HG03196 (cell line): ENCODE measurements around the gene TMSB4X.
A peak's percentile ranks its signal among the peaks of the same experiment; 100 is the strongest.
"Not testable (repeated sequence)": the region's sequence is repeated elsewhere in the genome, so short reads cannot be mapped to it uniquely, and the experiment has no call there.

ENCODE experiments used
- ATAC-seq: cut with Tn5 transposase; IDR thresholded peaks from one replicate; pipeline ENCODE4 v1.9.1; 2021; ENCODE audit not compliant: unreplicated experiment

The TMSB4X gene

DNA sequence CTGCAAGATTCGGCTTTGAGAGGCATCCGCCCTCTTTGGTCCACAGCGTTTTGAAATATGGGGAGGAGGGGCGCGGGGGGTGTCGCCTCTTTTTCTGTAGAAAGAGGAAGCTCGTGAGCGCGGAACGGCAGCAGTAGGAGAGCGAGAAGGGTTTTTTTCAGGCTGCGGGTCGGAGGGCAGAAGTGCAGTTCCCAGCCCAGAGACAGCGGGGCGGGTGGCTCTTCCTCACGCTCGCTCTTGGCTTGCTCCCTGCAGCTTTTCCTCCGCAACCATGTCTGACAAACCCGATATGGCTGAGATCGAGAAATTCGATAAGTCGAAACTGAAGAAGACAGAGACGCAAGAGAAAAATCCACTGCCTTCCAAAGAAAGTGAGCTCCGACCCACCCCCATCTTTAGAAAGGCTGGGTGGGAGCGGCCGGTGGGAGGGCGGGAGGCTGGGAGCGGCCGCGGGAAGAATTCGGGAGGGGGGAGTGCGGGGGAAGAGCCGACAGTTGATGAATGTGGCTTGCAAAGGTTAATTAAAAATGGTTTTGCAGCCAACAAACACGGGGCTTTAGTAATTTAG lies 1.2 kb downstream of the TMSB4X start:
- ATAC-seq, result no peak

DNA sequence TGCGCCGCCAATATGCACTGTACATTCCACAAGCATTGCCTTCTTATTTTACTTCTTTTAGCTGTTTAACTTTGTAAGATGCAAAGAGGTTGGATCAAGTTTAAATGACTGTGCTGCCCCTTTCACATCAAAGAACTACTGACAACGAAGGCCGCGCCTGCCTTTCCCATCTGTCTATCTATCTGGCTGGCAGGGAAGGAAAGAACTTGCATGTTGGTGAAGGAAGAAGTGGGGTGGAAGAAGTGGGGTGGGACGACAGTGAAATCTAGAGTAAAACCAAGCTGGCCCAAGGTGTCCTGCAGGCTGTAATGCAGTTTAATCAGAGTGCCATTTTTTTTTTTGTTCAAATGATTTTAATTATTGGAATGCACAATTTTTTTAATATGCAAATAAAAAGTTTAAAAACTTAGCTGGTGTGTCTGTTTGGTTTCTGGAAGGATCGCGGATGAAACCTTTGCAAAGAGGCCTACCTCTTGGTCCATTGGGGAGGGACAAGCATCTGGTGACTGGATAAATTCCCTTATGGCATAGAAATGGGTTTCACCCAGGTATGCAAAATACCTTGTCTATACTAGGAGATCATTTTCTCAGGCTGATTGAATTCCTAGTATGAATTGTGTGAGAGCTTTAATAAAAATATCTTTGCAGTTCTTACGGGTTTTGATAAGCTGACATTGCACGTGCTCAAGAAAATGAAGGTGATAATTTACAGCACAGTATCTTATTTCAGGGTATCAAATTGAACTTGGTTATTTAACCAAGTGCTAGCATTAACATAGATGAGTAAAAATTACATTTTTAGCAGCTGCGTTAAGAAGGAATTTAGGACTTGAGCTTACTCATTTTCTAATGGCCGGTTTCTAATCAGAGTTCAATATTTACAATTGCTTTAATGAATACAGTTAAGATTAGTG lies 2.2 kb downstream of the TMSB4X start:
- ATAC-seq, result not testable (repeated sequence)

DNA sequence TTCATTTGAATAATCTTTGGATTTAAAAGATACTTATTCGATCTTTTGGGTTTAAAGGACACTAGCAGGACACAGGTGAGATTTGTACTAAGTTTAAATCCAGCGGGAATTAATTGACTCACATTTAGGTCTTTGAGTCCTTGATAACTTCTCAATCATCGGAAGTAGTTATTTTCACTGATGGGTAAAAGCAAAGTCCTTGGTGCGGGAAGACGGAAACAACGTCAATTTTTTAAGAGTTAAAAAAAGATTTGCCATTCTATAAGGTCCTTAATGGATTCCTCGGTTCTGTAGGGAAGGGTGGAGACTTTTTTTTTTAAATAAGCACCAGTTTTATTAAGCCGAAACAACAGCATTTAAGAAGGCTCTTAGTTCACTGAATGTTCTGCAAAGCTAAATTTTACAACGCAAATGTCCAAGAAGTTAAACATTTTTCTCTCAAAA lies 2.9 kb downstream of the TMSB4X start:
- ATAC-seq, result peak; percentile 8

DNA sequence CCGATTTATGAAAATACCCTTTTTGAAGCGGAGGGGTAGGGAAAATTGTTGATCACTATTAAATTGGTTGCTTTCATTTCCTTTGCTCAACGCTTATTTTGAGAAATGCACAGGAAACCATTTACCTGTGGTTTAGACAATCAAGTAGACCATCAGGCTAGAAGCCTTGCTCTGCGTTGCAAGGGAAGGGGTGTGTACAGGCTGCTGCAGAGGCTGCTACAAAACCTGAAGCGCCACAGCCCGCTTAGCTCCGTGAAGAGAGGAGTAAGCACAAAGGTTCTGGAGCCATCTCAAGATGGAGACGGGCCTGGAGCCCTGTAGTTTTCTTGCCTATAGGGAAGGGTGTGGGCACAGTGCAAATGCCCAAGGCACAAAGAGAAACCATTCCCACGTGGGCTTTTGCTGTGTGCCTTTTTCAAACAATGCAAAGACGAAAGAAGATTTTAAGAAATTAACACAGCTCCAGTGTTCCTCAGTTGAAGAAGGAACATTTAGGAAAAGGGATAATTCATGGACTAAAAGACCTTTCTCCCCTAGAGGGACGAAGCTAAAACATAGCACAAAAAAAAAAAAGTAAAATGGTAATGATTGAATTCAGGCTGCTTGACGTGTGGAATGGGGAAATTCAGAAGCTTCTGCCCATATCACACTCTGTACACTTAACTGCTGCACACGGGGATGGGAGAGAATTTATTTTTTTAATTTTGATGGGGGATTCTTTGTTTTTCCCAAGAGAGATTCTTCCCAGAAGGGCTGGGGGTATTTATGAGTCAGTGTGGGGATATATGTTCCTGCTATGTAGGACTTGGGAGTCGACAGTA lies 3.5 kb downstream of the TMSB4X start:
- peak; percentile 32 for ATAC-seq

DNA sequence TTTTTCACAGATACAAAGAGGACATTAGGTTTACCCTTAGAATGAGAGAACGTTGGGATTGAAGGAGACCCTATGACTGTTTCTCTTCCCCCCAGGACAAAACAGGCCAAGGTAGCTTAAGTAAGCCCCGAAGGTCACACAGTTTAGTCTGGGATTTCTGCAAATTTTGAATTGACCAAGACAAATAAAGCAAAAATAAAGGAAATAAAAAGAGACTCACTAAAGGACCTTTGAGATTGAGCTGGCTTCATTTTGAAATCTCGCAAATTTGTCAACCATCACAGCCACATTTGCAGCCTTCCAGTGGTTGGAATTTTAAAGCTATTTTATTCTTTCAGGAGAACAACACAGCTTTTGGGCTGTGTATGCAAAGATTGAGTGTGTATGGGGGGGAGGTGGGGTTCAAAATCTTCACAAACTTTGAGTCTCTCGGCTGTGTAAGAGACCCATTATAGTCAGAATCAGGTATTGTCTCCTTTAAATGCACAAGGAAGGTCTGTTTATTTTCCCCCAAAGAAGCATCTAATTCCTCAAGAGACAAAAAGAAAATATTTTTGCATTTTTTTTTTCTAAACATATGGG lies 4.2 kb downstream of the TMSB4X start:
- ATAC-seq, result no peak

DNA sequence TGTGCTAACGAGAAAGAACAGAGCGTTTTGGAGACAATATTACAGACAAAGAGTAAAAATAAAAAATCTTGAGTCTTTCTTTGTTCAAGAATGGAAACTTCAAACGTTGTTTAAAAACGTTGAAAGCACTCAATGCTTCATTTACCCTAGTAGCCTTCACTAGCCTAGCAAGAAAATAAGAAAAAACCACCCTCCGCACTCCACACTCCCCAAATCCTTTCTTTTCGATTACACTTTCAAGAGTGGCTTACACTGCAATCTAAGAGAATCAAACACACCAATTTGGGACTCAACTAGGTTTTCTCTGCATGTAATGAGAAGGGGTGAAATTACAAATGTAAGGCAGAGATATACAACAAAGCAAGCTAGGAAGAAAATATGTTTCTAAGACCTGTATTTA lies 4.7 kb downstream of the TMSB4X start:
- no peak for ATAC-seq

DNA sequence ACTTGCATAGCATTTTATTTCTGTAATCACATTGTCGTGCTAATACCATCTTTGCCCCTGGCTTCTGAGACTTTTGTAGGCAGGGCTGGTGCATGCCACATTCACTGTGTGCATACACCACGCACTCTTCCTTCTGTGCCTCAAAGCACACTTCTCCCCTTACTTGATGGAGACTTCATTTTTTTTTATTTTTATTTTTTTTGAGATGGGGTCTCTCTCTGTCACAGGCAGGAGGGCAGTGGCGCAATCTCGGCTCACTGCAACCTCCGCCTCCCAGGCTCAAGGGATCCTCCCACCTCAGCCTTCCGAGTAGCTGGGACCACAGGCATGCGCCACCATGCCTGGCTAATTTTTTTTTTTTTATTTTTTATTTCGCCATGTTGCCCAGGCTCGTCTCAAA lies 5.1 kb downstream of the TMSB4X start:
- ATAC-seq, result not testable (repeated sequence)

DNA sequence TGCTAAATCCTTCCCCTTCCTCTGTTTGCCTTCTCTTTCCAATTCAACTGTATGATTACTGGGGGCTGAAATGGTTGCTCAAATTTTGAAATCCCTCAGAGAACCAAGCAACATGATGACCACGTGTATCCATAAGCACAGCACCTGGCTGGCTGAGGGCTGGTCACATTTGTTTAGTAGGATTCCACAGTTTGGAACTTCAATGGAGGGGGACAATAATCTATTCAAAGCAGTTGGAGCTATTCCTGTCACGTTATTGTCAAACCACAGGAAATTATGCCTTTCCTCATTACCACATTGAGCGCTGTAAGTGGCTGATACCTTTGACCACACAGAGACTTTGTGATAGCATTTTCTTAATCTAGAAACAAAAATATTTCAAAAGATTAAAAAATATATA lies 7.0 kb downstream of the TMSB4X start:
- no peak for ATAC-seq

DNA sequence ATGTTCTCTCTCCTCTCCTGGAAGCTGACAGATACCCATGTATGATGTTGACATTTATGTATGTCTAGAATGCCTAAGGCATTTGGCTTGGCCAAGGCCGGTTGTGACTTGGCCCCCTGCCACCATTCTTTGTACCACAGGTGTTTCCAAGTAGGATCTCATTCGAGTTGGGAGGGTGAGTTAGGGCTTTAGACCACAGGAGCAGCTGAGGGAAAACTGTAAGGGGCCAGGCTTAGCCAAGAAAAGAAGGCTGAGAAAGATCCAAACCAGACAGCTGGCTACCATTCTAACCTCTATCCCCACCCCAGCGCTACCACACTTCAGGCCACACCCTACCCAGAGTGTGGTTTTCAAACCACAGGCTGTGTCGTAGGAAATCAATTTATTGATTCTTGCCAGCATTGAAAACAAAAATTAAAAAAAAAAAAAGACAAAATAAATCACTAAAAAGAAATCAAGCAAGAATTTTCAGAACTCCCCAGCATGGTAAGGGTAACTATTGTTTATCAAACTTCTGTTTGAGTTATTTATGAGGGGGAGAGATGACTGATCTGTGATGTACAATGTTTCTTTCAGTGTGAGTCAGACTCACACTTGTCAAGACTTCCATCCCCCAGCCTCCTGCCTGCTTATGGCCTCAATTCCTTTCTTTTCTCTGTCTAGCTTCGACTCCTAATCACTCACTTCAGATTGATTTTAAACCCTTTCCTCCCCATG lies 9.9 kb downstream of the TMSB4X start:
- peak; percentile 56 for ATAC-seq

DNA sequence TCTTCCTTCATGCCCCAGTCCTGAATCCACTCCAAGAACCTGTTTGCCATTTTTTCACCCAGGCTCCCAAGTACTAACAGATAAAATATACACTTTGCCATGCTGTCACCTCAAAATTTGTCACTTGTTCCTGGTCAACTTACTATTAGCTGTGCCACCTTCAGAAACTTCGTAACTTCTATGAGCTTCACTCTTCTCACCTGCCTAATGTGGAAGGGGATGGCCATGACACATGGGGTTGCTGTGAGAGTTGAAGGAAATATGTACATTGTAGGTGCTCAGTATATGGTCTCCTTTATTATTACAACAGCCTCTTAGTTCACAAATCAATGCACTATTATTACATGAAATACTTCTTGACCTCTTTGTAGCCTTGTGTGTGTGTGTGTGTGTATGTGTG lies 10.4 kb downstream of the TMSB4X start:
- ATAC-seq, result peak; percentile 12

DNA sequence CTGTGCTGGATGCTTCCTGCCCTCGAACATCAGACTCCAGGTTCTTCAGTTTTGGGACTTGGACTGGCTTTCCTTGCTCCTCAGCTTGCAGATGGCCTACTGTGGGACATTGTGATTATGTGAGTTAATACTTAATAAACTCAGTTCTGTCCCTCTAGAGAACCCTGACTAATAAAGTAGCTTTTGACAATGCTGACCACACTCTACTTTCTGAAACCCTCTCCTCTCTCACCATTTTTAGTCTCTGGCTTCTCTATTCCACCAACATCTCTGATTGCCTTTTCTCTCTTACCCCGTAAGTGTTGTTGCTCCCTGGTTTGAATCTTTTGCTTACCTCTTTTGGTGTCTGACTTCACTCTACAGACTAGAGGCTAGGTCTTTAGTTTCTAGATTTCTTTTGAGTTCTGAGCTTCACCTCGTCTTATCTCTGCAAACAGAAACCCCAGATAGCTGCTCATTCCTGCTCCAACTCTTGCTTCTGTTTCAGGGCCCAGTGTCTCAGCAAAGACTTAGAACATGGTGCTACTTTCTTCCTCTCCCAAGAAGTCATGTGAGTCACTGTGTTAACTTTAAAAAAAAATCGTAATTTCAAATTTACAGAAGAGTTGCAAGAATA lies 11.4 kb downstream of the TMSB4X start:
- no peak for ATAC-seq

DNA sequence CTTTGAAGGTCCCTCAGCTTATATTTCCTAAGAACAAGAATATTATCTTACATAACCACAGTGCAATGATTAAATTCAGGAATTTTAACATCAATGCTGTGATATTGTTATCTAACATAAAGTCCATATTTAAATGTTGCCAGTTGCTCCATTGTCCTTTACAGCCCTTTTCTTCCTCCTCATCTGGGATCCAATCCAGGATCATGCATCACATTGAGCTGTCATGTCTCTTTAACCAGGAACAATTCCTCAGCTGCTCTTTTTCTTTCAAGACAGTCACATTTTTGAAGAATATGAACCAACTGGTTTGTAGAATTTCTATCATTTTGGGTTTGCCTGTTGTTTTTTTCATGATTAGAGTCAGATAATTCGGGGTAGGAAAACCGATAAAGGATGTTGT lies 12.0 kb downstream of the TMSB4X start:
- ATAC-seq, result no peak

DNA sequence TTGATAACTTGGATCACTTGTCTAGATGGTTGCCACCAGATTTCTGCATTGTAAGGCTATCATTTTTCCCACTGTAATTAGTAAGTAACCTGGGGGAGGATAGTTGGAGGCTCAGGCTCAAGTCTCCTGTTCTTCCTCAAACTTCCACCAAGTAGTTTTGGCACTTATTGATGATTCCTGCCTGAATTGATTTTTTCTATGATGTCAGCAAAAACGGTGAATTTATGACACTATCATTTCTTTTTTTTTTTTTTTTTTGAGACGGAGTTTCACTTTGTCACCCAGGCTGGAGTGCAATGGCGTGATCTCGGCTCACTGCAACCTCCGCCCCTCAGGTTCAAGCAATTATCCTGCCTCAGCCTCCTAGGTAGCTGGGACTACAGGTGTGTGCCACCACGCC lies 12.4 kb downstream of the TMSB4X start:
- ATAC-seq, result no peak

DNA sequence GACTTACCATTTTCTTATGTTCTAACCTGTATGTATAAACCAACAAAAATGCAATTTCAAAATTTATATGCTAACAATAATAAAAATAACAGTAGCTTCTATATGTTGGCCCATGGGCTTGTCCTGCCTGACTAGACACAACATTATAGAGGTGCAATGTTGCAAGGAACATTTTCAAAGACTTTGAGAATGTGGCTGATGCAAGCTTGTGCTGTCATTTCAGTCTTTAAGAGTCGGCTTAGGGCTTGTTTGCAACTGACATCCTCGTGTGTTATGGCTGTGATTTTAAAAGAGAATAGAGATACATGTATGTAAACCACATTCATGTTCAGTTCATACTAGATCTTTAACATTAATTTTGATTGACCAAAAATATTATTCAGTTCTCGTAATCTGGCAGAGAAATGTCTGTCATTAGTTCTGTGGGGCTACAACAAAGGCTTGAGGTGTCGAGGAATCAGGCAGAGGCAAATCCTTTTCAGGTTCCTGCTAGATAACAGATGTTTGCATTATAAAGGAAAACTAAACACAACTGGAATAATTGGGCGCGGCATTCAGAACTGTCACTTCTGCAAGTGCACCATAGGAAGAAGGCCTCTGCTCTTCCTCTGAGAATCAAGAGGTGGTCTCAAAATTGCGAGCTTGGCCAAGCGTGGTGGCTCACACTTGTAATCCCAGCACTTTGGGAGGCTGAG lies 13.1 kb downstream of the TMSB4X start:
- no peak for ATAC-seq

DNA sequence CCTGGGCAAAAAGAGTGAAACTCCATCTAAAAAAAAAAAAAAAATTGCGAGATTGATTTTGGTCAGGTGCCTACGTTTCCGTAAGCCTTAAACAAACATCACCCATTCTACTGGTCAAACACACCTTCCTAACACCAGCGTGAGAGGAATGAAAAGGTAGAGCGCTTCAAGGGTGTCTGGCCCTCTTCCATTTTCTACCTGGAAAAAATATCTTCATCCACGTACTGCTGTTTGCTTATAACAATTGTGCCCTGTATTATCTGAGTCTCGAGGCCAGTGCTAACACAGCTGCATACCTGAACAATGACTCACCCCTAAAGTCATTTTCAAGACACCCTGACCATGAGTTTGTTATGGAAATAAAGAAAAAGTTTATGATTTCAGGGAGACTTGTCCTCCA lies 13.9 kb downstream of the TMSB4X start:
- ATAC-seq, result no peak

DNA sequence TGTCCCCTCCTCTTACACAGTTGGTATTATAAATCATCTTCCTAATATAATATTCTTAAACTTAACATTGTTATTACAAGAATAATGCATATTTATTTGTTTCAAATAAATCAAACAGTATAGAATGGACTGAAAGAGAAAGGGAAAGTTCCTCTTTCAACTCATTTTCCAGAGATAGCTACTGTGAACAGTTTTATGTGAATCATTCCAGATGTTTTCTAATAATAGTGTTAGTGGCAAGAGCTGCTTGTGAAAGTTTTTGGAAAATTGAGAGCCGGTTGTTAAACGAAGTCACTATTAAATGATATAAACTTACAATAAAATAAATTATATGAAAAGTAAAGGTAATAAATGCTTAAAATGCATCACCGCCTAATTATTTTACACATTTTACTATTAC lies 14.6 kb downstream of the TMSB4X start:
- ATAC-seq, result no peak

DNA sequence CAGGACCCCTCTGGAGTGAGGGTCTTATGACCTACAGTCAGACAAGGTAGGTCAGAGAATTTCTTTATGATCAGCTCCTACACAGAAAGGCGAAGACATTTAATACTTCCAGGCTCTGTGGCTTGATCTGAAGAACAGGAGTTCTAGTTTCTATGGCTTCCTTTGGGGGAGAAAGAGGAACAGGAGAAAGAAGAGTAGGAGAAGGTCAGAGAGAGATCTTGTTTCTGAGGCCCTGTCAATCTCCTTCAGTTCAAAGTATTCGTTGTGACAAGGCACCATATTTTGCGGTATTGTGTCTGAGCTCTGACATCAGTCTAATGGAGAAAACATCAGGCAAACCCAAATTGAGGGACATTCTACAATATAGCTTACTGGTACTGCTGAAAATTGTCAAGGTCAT lies 16.7 kb downstream of the TMSB4X start:
- ATAC-seq, result no peak

DNA sequence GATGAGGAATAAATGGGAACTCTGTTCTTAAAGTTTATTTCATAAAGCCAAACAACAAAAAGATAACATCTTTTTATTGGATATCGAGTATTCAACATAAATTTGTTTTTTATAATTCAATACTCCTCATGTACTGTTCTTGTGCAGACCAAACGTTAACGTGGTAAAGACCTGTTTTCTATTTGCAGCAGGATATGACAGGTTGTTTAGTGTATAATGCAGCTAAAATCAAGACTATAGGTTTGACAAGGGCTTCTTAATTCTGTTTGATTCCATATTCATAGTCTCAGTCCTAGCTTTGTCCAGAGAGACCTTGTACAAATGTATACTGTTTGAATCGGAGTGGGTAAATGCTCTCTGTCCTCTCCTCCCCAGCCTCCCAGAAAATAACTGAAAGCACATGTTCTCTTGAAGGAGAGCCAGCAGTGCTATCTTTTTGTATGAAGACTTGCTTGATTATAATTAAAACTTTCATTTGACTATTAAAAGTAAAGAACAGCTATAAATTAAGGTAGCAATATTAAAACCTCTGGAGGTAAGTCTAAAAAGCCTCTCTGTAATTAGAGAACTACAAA lies 17.7 kb downstream of the TMSB4X start:
- no peak for ATAC-seq

DNA sequence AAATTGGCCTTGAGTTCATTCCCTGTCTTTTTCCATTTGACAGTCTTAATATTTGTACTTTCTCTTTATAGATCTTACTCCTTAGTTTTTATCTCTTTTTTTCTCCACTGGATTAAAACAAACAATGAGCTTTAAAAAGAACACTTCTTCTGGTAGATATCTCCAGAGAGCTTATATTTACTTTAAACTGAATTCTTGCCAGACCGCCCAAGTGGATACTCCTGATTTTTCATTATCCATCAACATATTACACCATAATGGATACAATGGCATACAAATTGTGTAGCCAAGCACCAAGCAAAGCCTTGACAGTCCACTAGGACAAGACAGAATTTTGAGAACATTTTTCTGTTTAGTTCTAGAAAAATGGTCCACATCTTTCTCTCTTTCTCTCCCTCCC lies 18.9 kb downstream of the TMSB4X start:
- ATAC-seq, result no peak
